Epithelial cell of proximal tubule (primary cell): ENCODE measurements around the gene KLHDC7A. TPM values are rescaled to one million over a fixed set of nuclear protein-coding genes. Genes with fewer than 3 reads are reported as not detected.

Source experiments
- DNase-seq: peaks from one replicate; pipeline ENCODE4 v3.0.0-alpha.2; 2011; ENCODE audit warnings: low read depth
- H3K4me3 ChIP-seq: 2 replicates; pipeline ENCODE4 v1.5.1; 2011; ENCODE audit warnings: low read depth, mild to moderate bottlenecking, low read length
- total RNA-seq: library from RNA; depleted of rRNA; stranded (reverse); fragments of >200 nt; gene quantifications from 2 replicates; pipeline ENCODE4 v1.2.3, GENCODE V29; 2015
- TF ChIP-seq, protein P1 (sequence below): conservative IDR thresholded peaks from 2 replicates; pipeline ENCODE4 v1.5.1; 2012; ENCODE audit warnings: low read depth, mild to moderate bottlenecking, low read length

The KLHDC7A gene
- 0.98 and 1.6 TPM in 2 replicates for total RNA-seq

DNA sequence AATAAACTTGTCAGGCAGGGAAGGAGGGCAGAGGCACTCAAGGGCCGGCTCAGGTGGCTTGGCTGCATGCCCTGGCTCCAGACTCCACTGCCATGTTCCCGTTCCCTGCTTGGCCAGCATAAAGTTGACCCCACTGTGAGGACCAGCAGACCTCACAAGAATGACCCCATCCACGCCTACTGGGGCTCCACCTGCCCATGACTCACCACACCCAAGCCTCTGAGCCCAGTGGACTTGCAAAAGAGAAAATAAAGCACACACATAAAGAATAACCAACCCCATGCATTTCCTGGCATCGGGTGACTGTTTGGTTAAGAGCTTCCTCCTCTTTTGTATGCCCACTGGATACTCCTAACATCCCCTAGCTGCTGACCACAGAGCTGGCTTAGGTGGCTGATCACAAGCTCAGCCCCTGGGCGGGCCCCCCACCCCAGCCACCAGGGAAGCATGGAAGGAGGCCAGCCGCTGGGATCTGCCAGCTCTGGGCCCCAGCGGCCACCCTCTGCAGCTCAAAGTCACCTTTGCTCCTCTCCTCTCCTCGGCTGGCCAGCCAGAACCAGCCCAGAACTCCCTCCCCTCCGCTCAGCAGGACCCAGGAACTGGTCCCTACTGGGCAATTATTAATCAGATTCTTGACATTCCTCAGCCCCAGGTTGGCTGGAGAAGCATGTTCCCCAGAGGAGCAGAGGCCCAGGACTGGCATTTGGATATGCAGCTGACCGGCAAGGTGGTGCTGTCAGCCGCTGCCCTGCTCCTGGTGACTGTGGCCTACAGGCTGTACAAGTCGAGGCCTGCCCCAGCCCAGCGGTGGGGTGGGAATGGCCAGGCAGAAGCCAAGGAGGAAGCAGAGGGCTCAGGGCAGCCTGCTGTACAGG, at the start of gene KLHDC7A:
Gene KLHDC7A (plus strand): TSS at position 616 of the 875 bp plus-strand sequence. CDS start 52 bp downstream, at position 668.
- H3K4me3 ChIP-seq = peak within 1 kb of the TSS; percentile 62
- TF ChIP-seq, protein P1, sequence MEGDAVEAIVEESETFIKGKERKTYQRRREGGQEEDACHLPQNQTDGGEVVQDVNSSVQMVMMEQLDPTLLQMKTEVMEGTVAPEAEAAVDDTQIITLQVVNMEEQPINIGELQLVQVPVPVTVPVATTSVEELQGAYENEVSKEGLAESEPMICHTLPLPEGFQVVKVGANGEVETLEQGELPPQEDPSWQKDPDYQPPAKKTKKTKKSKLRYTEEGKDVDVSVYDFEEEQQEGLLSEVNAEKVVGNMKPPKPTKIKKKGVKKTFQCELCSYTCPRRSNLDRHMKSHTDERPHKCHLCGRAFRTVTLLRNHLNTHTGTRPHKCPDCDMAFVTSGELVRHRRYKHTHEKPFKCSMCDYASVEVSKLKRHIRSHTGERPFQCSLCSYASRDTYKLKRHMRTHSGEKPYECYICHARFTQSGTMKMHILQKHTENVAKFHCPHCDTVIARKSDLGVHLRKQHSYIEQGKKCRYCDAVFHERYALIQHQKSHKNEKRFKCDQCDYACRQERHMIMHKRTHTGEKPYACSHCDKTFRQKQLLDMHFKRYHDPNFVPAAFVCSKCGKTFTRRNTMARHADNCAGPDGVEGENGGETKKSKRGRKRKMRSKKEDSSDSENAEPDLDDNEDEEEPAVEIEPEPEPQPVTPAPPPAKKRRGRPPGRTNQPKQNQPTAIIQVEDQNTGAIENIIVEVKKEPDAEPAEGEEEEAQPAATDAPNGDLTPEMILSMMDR = peak; percentile 5
- peak; percentile 93 for DNase-seq

DNA sequence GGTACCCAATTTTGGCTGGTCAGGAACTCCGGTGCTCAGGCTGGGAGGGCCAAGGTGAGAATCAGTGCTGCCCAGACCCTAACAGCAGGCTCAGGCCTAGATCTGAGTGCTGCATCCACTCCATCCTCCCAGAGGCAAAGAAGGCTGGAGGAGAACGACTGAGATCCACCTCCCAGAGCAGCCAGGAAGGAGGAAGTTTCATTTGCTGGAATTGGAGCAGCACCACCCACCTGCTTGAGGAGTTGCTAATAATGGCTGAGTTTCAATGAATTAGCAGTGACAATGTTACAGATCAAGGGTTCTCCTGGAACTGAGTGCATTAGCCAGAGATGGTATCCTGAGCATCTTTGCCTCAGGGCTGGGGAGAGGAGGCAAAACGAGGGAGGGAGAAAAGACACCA, 46.7 kb upstream of the KLHDC7A start:
- no peak for DNase-seq
- no peak overlapping the region for H3K4me3 ChIP-seq
- TF ChIP-seq, protein P1 = no peak

DNA sequence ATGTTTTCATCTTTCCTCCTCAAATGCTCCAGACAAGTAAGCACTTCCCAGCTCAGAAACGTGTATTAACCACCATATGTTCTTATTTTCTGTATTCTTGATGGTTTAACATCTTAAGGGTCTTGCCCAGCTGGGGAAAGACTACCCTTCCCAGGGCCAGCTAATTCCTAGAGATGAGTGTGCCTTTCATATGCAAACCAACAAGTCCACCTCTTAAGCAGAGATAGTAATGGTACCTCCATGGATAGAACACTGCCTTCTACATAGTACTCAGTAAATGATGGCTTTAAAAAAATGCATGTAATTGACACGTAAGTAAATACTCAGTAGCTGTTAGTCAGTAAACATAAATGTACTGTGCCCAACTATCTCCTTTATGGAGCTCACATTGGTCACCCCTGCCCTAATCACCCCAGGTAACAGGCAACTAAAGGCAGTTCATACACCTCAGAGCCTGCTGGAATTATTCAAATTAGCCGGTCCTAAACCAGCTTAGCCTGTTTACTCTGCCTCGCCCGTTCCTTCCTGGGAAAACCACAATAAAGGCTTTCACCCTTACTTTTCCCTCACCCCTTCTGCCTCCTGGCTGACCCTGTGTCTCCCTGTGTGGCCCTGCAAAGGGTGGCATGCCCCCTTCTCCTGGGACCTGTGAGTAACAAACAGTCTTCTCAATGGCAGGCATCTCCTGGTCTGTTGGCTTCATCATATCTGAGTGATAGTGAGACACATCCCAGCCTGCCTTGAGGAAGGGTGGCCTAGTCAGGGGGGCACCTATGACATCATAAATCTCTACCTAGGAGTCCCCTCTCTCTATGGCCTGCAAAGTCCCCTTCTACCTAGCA, 40.1 kb upstream of the KLHDC7A start:
- TF ChIP-seq, protein P1 = no peak
- H3K4me3 ChIP-seq = no peak overlapping the region
- DNase-seq = no peak

DNA sequence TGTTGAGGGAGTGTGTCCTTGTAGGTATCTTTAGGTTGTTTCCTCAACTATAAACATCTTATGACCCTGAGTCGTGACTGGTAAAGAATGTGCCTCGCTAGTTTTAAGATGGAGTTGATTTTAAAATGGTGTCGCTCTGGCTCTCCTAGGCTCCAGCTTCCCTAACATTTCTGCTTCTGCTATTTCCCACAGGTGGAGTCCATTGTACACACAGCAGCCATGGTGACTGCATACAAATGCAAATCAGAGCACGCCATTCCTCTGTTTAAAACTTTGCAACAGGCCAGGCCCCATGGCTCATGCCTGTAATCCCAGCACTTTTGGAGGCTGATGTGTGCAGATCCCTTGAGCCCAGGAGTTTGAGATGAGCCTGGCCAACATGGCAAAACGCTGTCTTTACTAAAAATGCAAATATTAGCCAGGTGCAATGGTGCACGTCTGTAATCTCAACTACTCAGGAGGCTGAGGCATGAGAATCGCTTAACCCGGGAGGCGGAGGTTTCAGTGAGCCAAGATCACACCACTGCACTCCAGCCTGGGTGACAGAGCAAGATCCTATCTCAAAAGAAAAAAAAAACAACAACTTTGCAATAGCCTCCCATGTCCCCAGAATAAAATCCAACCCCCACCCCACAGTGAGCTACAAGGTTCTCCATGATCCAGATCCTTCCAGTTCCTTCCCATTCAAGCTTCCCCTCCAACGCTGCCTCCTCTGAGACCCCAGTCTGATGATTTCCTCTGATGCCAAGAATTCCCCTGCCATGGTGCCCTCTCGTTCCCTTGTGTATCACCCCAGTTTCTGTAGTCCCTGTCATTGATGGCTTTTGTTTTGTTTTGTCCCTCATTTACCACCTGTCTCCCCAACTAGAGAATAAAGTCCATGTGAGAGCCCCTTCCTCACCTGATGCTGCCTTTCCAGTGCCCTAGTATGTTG, 36.9 kb upstream of the KLHDC7A start:
- H3K4me3 ChIP-seq = no peak overlapping the region
- no peak for DNase-seq

DNA sequence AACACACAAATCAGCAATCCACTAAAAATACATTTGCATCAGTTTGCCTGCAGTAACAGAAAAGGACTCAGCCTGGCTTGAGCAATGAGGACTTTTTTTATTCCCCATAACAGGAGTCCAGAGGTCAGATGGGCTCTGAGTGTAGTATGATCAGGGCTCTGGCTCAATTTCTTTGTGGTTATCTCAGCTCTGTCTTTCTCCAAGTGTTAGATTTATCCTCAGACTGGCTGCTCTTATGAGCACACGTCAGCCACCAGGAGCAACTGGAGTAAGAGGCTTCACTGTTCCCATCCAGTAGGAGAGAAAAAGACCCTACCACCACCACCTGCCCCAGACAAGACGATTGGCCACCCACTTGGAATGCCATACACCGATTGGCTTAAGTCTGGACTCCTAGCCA, 36.2 kb upstream of the KLHDC7A start:
- DNase-seq = no peak
- TF ChIP-seq, protein P1 = no peak
- no peak overlapping the region for H3K4me3 ChIP-seq

More for the DNA sequence above, 36.9 kb upstream of the KLHDC7A start:
- TF ChIP-seq, protein P1 = no peak

DNA sequence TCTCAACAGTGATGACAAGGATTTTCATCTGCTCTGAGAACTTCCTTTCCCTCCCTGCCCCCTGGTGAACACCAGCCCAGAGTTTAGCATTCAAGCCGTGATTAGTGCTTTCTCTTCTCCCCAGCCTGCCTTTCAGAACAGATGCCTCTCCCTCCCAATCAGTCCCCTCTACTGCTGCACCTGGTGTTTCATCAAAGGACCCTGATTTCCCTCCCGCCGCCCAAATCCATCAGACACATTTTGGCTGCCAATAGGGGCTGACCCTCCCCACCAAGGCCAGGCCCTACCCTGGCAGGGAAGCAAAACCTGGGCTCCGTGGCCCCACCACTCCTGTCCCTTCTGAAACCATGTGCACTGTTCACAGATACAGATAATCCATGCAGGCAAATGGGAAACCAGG, 34.0 kb upstream of the KLHDC7A start:
- no peak for DNase-seq
- TF ChIP-seq, protein P1 = no peak
- no peak overlapping the region for H3K4me3 ChIP-seq
